ENCODE results near the gene NR0B1. TPM values are rescaled to one million over a fixed set of nuclear protein-coding genes. Genes with fewer than 3 reads are reported as not detected.

Gene NR0B1
- total and polyA plus RNA-seq, 2 experiments from 2014 or later, result 0.26 to 0.45 TPM

DNA sequence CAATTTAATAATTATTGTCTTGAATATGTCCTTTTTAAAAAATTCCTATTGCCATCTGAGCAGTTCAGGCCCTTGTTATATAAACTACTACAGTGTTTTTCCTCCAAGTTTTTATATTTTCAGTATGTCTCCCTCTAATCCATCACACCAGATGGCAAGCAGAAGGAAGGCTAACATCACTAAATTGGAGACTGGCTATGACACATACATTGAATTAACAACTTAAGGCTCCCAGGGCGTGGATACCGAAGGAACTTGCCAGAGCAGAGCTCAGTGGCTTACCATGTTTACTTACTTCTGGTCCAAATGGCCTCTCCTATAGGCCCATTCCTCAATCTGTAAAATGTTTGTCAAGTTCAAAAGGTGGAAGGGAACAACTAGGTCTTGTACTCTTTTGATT lies 49.3 kb downstream of the NR0B1 start (continued):
- no peak for TF ChIP-seq ZNF462 (CRISPR knock-in tag; IDR thresholded peaks at IDR 0.05)
- no peak for TF ChIP-seq EZH2 (IDR thresholded peaks at IDR 0.05; ENCODE audit: low read depth, unreplicated experiment)

Other genes starting within 250 kb of the NR0B1 start
- not detected in 2 replicates for gene MAGEB2, start 93.8 kb downstream of the NR0B1 start, total RNA-seq (2014; rRNA removed; shearing (Covaris generic))
- 0.24 TPM in 1 of 2 replicates, not detected in the other for gene MAGEB2, start 93.8 kb downstream of the NR0B1 start, polyA plus RNA-seq (2016; fragmentation: Nextera tagmentation; extraction: Ambion mirVana)
- not detected in 2 replicates for gene MAGEB3, start 78.7 kb downstream of the NR0B1 start, total RNA-seq (2014; rRNA removed; shearing (Covaris generic))
- gene MAGEB3, start 78.7 kb downstream of the NR0B1 start, polyA plus RNA-seq (2016; fragmentation: Nextera tagmentation; extraction: Ambion mirVana), result 0.19 TPM in 1 of 2 replicates, not detected in the other
- not detected in 2 replicates for gene MAGEB4, start 67.4 kb downstream of the NR0B1 start, total RNA-seq (2014; rRNA removed; shearing (Covaris generic))
- not detected in 2 replicates for gene MAGEB4, start 67.4 kb downstream of the NR0B1 start, polyA plus RNA-seq (2016; fragmentation: Nextera tagmentation; extraction: Ambion mirVana)
- gene MAGEB1, start 62.2 kb downstream of the NR0B1 start, total RNA-seq (2014; rRNA removed; shearing (Covaris generic)), result not detected in 2 replicates
- gene MAGEB1, start 62.2 kb downstream of the NR0B1 start, polyA plus RNA-seq (2016; fragmentation: Nextera tagmentation; extraction: Ambion mirVana), result 0.15 TPM in 1 of 2 replicates, not detected in the other

Measured in GM23338 (cell line).